ENCODE results near the gene KLHL21.

DNA sequence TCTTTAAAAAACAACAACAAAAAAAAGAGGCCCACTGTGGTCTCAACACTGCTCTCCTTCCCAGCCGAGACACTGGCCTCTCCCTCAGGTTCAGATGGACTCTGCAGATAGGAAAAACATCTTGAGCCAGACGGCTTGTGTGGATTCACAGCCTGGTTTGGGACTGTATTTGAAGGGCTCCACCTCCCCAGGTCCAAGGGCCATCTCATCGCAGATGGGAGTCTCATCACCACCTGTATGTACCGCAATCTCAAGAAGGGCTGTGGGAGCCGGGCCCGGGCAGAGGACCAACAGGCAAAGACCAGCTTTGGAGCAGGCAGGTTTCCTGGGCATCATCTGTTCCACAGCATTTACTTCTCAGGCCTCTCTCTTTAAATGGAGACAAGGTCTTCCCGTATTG is 12.6 kb downstream of the KLHL21 start:
- TF ChIP-seq POLR2A (IDR thresholded peaks at IDR 0.05; ENCODE audit: low read depth, low read length), result no peak
- TF ChIP-seq POLR2AphosphoS5 (IDR thresholded peaks at IDR 0.05; ENCODE audit: low read depth, low read length), result no peak
